GM19468 (cell line): Measurements from ENCODE around the gene STRBP.

Experiments
- ATAC-seq: cut with Tn5 transposase; IDR thresholded peaks from one replicate; pipeline ENCODE4 v1.9.1; 2021; ENCODE audit warnings: mild to moderate bottlenecking, moderate library complexity, moderate number of reproducible peaks; ENCODE audit not compliant: unreplicated experiment; ENCODE audit errors: extremely low read depth

The STRBP gene

DNA sequence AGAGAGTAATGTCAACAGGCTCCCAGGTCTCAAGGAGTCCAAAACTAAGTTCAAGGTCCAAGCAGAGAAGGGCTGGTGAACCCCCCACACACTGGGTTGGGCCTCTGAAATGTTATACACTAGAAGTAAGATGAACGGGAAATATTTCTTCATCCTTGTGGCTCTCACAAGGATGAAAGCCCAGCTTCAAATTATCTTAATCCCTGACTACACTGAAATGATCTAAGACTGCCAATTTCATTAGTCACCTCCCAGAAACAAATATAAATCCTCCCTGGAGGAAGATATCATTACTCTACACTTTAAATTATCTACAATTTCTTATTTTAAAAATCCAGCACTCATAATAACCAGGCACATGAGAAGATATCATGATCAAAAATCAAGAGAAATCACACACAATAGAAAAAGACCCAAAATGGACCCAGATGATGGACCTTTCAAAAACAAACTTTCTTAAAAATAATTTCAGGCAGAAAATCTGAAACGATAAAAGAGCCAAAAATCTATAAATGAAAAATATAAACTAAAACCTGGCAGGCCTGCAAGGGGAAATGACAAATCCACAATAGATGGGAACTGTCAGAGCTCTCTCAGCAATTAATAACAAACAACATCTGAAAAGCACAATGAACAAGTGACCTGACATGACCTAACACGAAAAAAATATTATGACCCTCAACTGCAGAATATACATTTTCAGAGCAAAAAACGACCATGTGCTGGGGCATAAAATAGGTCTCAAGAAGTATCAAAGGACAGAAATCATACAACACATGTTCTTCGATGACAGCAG, 117.5 kb downstream of the STRBP start:
- no peak for ATAC-seq

DNA sequence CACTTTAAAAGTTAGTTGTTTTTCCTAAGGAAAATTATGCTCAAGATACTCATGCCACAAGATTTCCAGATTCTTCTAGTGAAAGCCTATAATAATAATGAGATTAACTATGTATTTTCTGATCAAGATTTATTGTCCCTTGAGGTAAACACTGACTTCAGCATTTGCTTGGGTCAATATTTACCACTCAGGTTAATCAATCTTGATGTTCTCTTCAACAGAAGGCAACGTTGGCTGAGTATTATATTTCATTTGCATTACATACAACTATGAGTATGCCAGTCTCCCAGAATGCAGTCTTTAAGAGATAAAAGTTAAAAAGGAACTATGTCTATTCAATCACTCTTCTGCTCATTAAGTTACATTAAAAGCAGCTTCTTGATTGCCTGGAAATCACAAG, 119.3 kb downstream of the STRBP start:
- no peak for ATAC-seq

DNA sequence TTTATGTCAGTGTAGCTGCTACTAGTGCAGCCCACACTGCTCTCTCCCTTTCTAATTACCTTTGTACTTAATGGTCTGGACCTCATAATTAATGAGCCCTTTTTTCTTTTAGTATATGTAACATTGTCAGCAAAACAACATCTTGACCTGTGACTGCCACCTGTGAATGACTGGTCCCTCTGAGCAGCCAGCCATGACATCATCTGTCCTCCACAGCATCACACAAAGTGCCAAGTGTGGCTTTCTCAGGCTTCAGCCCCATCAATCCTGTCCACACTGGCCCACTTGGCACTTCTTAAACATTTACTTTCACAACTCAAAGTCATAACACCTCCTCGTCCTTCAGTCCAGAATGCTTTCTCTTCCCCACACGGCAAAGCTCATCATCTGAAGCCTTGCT, 130.2 kb downstream of the STRBP start:
- no peak for ATAC-seq

DNA sequence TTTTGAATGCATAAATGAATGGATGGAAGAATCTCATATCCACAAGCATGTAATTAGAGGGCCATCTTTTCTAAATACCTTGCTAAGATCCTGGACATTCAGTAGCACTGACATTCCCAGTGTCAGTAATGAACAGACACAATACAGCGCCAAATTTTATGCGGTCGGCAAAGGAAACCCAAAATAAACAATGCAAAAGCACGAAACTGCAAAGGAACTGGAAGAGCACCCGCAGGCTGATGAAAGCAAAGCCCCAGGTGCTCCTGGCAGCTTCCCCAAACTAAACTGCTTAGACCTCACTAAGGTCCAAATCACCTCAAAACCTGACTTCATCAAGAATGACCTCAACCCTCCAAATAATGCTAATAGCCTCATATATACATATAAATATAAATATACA, 133.0 kb downstream of the STRBP start:
- no peak for ATAC-seq

DNA sequence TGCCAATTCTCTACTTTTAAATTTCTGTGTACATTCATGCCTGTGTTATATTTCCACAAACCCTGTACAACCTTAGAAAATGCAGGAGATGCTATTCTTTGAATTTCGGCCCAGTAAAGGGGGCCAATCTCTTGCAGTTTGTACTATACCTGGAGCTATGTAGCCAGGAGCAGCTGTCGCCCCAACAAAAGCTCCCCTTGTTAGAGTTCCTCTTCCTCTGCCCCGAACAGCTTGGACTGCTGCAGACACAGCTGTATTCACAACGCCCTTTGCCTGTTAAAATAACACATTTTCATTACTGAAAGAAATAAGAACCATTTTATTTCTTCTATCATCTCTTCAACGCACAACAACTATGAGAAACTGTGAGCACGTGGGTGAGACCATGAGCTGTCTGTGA, 135.7 kb downstream of the STRBP start:
- no peak for ATAC-seq

DNA sequence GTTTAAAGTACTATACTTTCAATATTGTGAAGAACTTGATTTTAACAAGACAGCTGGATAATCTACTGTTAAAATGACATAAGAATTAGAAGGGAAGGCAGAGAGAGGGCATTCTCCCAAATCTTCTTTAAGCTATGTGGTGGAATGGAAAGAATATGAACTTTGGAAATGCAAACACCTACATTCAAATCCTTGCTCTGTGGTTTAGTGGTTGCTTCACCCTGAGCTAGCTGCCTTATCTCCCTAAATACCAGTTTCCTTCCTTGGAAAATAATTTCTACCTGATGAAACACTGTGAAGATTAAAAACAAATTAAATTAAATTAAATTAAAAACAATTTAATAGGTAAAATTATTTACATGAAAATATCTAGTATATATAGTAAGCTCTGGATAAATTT, 136.4 kb downstream of the STRBP start:
- no peak for ATAC-seq

DNA sequence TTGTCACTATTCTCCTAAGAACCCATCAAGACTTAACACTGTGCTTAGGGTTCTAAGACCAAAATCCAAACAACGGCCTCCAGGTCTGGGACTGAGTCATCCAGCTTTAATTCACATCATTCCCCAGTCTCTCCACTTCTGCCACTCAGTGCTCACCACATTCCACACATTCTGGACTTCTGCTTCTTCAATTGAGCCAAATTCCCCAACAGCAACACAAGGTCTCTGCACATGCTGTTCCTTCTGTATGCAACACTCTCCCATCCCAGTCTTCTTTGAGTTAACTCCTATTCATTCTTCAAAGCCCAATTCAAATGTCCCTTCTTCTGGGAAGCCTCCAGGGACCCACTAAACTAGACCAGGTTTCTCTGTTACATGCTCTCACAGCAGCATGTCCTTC, 137.1 kb downstream of the STRBP start:
- ATAC-seq: no peak

DNA sequence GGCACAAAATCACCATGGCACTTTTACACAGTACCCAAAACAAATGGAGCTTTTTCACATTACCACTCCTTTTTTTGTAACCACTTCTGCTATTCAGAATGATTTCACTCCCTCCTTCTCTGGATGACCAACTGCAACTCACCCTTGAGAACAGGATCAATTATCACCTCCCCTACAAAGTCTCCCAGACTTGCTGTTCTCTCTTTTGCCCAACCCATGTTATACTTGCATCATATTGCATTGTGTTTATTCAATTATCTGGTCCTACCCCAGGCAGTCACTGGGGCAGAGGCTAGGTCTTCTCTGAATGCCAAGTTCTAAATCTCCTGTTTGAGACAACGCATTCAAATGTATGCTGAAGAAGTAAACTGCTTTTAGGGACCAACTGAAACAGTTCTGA, 139.0 kb downstream of the STRBP start:
- ATAC-seq: no peak

DNA sequence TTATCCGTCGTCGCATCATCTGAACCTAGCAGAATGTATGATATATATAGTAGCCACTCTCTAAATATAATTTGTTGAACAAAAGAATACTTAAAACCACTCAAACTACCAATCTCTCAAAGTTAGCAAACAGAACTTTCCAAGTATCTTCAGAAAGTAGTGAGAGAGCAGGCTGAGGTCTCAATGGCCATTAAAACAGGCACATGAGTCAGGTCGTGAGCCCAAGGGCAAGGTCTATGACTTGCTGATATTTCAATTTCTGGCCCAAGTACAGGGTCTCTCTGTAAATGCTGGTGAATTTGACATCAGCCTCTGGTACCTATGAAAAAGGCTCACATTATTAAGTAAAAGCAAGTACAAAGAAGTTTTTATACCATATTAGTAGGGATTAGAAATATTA, 139.8 kb downstream of the STRBP start:
- no peak for ATAC-seq

DNA sequence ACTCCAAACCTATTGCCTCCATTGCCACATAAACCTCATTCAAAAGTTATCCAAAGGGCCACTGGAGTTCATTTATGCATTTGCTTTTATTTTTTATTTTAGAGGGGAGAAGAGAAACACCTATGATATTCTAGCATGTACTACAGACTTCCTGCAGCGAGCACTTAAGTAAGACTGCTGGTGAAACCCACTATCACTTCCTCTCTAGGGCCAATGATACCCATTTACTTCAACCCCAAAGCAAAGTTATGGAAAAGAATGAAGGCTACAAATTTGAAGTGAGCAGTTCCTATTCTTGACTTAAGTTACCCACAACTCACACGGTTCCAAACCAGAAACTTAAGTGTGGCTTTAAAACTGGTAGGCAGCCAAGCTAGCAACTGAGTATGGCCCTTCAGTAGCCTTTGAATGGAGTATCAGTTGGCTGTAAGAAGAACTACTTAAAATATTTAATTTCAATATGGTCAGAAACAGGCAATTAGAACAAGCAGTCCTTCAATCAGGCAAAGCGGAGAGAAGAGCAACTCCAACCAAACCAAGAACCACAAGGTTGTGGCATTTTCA, 140.8 kb downstream of the STRBP start:
- no peak for ATAC-seq

DNA sequence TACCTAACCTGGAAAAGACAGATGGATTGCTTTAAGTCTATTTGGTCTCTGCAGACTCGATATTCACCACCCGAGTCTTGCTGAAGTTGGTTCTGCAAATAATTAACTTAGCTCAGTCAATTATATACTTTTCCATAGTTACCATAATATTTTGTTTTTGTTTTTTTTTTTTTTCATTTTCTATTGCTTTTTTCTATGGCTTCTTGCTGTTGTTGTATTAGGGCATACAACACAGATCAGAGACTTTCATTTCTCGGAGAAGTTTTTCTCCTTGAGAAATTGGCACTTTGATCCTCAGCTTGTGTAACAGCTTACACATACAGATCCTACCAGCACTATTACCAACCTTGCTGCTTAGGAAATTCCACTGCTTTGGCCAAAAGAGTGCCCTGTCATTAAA, 146.9 kb downstream of the STRBP start:
- ATAC-seq: no peak

DNA sequence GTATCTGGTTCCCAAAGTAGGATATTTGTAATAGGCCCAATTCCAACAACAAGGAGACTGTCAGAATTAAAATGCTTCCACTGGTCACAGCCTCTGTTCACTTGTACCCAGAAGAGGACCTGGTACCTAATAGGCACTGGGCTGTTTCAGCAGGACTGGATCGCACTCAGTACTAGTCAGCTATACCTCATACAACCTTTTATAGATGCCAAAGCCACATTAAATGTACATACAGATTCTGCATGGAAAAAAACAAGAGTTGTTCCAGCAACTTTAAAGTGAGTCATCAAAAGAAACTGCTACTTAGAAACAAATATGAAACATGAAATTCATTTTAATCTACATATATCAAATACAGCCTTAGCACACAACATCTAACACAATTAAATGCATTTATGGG, 147.4 kb downstream of the STRBP start:
- ATAC-seq: no peak

DNA sequence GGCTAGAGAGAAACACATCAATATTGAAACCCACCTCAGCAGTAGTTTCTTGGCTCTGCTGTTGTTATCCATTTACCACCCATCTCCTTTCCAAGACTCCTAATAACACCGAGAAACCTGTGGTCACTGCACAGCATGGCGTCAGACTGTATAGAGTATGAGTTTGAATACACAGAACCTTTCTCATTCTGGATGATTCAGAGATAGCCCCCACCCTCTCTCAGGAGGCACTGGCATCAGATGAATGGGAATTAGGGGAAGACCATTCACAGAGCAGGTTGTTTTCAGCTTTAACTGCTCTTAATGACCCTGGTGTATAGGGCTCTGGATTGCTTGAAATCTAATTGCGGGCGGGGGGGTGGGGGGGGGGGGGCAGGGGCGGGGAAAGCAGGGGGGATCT, 148.3 kb downstream of the STRBP start:
- no peak for ATAC-seq

DNA sequence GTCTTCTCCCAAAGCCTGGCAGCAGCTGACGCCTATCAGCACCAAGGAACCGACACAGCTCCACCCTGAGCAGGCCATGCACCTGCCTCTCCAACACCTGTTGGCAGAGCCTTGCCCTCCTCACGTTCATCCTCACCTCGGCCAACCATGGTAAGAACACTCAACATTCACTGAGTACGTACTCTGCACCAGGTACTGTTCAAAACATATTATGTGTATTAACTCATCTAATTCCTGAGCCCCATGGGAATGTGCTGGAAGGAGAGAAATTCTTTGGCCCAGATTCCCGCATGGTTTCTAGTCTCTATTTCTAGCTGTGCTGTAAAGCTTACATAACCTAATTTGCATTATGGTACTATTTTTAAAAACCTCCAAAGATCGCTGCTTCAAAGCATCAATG, 148.8 kb downstream of the STRBP start:
- ATAC-seq: no peak

DNA sequence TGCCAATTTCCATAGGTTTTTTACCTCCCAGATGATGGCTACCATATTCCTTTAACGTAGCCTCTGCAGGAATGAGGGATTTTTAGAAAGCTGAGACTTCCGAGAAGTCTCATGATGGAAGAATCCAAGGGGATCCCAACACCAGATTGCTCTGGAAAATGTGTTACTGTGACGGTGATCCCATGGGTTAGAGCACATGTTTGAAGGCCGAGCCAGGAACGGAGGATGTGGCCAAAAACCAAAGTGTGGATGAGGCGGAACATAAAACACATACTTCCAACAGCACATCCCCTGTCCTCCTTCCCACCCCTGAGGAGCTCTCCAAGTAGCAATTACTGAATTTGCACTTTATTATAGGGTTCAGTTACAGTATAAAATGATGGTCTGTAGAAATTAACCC, 152.3 kb downstream of the STRBP start:
- no peak for ATAC-seq

DNA sequence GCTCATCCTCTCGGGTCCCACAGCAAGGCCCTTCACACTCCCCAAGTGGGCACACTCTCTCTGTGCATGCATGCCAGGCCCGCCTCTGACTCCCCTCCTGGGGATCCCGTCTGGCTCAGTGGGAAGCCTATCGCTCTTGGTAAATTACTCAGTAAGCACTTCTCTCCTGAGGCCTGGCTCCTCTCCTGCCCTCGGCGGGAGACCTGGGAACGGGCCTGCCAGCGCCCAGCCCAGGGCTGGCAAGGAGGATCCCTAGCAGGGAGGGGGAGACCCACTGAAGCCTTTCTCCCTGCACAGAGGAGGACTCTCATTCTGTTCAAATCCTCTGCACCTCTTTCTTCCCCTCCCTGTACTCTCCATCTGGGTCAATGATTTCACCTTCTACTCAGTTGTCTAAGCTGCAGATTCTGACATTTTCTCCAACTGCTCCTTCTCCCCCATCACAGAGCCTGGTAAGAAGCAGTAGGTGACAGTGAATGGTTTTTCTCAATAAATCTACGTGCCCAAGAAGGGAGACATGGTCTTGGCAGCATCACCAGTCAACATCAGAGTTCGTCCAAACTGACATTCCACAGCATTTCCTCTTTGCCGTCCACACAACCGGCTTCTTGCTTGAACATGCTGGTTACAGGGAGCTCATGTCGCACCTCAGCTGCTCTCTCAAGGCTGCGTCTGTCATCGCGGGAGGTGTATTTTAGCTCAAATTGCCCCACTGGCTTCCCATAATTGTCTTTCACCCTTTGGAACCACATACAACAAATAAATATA, 153.1 kb downstream of the STRBP start:
- ATAC-seq: no peak

DNA sequence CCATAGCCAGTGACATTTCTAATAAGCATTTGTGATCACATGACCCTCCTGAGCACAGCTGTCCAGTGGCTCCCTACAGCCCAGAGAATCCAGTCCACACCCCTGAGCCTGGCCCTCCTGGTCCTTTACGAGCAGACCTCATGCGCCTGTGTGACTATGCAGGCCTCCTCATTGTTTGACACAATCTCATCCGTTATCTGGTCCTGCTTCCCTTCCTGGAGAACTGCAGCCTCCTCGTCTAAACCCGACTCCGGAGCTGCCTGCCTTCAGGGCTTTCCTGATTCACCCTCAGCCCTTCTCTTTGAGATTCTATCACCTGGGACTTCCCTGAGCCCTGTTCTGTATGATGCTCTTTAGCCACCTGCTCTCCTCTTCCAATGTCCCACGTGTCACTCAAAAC, 155.2 kb downstream of the STRBP start:
- no peak for ATAC-seq

DNA sequence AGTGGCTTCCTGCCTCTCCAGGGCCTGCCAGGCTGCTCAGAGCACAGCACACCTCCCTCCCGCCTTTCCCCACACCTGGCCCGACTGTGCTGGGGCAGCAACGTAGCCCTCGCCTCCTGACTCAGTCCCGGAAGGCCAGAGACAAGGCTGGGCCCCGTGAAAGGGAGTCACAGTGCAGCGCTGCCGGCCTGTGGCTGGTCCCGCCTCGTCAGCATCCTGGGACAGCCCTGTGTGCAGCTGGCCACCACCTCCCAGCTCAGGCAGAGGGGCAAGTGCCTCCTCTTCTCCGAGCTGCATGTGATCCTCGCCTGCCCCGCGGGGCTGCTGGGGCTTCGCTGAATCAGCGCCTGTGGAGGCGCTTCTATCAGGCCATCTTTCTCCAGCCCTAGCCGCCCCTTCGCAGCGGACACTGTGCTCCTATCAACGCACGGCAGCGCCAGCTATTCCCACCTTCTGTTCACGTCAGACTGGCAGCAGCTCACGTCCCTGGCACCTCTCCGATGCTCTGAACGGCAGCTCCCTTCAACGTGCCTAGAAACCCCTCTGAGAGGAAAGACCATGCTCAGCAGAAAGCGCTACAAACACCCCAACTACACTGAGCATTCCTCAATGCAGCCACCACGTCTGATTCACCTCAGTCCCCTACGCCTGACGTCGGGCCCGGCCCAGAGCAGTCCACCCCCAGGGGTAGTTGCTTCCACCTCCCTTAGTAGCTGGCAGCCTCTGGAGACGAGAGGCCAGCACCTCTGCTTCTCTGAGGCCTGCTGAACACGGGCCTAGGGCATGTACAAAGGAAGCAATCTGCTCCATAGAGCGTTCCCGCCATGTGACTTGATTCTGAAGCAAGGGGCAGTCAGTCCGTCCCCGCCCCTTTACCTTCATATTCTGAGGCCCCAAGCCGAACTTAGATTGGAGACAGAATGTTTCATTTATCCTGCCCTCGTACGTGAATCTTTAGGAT, 156.1 kb downstream of the STRBP start:
- no peak for ATAC-seq

DNA sequence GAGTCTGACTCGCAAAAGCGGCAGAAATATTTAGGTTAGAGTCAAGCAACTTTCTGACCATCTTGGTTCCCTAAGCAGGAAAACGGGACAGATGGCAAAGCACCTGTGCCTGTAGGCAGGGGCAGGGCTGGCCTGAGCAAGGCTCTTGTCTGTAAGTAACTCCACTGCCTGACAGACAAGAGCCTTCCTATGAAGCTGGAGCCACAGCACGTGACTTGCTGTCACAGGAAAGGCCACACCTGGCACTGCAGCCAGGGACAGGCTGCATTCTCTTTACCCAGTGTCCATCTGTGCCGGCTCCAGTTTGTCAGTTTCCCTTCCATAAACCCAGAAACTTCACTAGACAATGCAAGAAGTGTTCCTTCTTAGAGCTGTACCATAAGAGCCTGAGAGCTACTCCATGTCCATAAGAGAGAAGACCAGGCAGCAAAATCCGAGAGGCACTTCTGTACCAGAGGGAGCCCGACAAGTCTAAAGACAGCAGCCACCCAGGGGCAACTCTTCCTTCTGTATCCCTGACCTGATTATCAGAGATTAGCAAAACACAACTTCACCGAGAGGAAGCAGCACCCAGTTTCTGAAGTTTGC, 156.9 kb downstream of the STRBP start:
- ATAC-seq: no peak
